GM12878 (cell line): Measurements from ENCODE around the gene MGARP. TPM values are rescaled to one million over a fixed set of nuclear protein-coding genes. Genes with fewer than 3 reads are reported as not detected.
A peak's percentile ranks its signal among the peaks of the same experiment; 100 is the strongest.

Source experiments
- ATAC-seq: fragments of 200-7000 bp; cut with Tn5 transposase; 3 replicates; pipeline ENCODE4 v1.9.1; 2020; ENCODE audit warnings: mild to moderate bottlenecking, moderate library complexity
- BruUV-seq: library from RNA; stranded (reverse); fragments of 400-500 nt; replicated peaks from 2 replicates; lab custom pipeline; 2021; lab: Mats Ljungman, UMichigan
- CTCF ChIA-PET: fragments of 300-600 bp; sonication (Branson Sonifier 250); formaldehyde crosslinking; extraction: SDS; loops from one replicate; lab custom pipeline; 2021; ENCODE audit warnings: inconsistent platforms; lab: Yijun Ruan, JAX
- POLR2A ChIA-PET: fragments of 350-600 bp; formaldehyde crosslinking; extraction: SDS; loops from one replicate; lab custom pipeline; 2021; ENCODE audit warnings: inconsistent platforms; lab: Charles Lee
- RAD21 ChIA-PET: fragments of 300-600 bp; sonication (Branson Sonifier 250); formaldehyde crosslinking; loops from one replicate; lab custom pipeline; 2023; ENCODE audit warnings: antibody characterized with exemption; ENCODE audit not compliant: unreplicated experiment; lab: Charles Lee
- SMC1A ChIA-PET: fragments of 300-600 bp; sonication (Branson Sonifier 250); formaldehyde crosslinking; loops from one replicate; lab custom pipeline; 2023; ENCODE audit not compliant: unreplicated experiment, uncharacterized antibody; lab: Charles Lee
- DNase-seq: peaks from one replicate; pipeline ENCODE4 v3.0.0-alpha.2; 2011; ENCODE audit warnings: low read depth, low spot score
- FAIRE-seq: peaks from 3 replicates; lab custom pipeline; 2011; peaks lifted over from hg19 to GRCh38; lab: Jason Lieb, UNC
- H2AFZ ChIP-seq: 2 replicates; pipeline ENCODE4 v1.6.0; 2011; ENCODE audit warnings: low read depth, low read length, control low read depth; ENCODE audit not compliant: control insufficient read depth
- H3K27ac ChIP-seq: 2 replicates; pipeline ENCODE4 v1.5.1; 2011; ENCODE audit warnings: control low read depth; ENCODE audit not compliant: control insufficient read depth, insufficient read depth
- H3K27me3 ChIP-seq, 2 experiments: replicated peaks in 1 of 2; 2 replicates each; pipeline versions ENCODE4 v1.6.0 to v1.6.1; 2011; ENCODE audit warnings: low read length in 1 of 2; ENCODE audit not compliant: control insufficient read depth in 2 of 2, insufficient read depth in 2 of 2
- H3K36me3 ChIP-seq, 2 experiments: 2 replicates each; pipeline ENCODE4 v1.5.1; 2011; ENCODE audit warnings: low read length in 1 of 2; ENCODE audit not compliant: control insufficient read depth in 2 of 2, insufficient read depth in 2 of 2
- H3K4me1 ChIP-seq: 2 replicates; pipeline ENCODE4 v1.6.1; 2011; ENCODE audit warnings: mild to moderate bottlenecking, low read length, moderate library complexity, mixed read lengths; ENCODE audit not compliant: control insufficient read depth, insufficient read depth
- H3K4me2 ChIP-seq: 2 replicates; pipeline ENCODE4 v1.6.0; 2011; ENCODE audit warnings: control low read depth; ENCODE audit not compliant: control insufficient read depth, insufficient read depth
- H3K4me3 ChIP-seq: fragments of 200-600 bp; sonication (generic); 2 replicates; pipeline ENCODE4 v1.5.1; 2016
- H3K79me2 ChIP-seq: 2 replicates; pipeline ENCODE4 v1.6.0; 2011; ENCODE audit warnings: low read length; ENCODE audit not compliant: control insufficient read depth, insufficient read depth
- H3K9ac ChIP-seq: 2 replicates; pipeline ENCODE4 v1.8.0; 2011; ENCODE audit warnings: low read length, control low read depth, mixed read lengths; ENCODE audit not compliant: control insufficient read depth, insufficient read depth
- H3K9me3 ChIP-seq: replicated peaks from 3 replicates; pipeline ENCODE4 v1.5.1; 2011; ENCODE audit warnings: mild to moderate bottlenecking, low read length; ENCODE audit not compliant: control insufficient read depth, insufficient read depth
- H4K20me1 ChIP-seq: 2 replicates; pipeline ENCODE4 v1.6.0; 2011; ENCODE audit not compliant: control insufficient read depth, insufficient read depth
- BCL3 ChIP-seq: IDR thresholded peaks from 2 replicates; pipeline ENCODE4 v1.6.1; 2011; ENCODE audit warnings: borderline replicate concordance, low read depth, mild to moderate bottlenecking, moderate library complexity, low read length; ENCODE audit not compliant: insufficient read depth, poor library complexity, severe bottlenecking
- CHD1 ChIP-seq: IDR thresholded peaks from 2 replicates; pipeline ENCODE4 v1.6.1; 2012; ENCODE audit warnings: low read depth, low read length, improper control_type of control experiment
- CUX1 ChIP-seq: IDR thresholded peaks from 2 replicates; pipeline ENCODE4 v1.6.1; 2012; ENCODE audit warnings: improper control_type of control experiment, low read depth, low read length; ENCODE audit not compliant: insufficient replicate concordance
- DPF2 ChIP-seq: fragments of 450-650 bp; IDR thresholded peaks from 2 replicates; pipeline ENCODE4 v1.6.1; 2017; ENCODE audit warnings: mild to moderate bottlenecking
- E2F4 ChIP-seq: IDR thresholded peaks from 2 replicates; pipeline ENCODE4 v1.6.1; 2012; ENCODE audit warnings: low read depth, low read length, improper control_type of control experiment
- ESRRA ChIP-seq: IDR thresholded peaks from 2 replicates; pipeline ENCODE4 v1.6.1; 2012; ENCODE audit warnings: mild to moderate bottlenecking, low read length, improper control_type of control experiment
- HCFC1 ChIP-seq: fragments of 150-350 bp; IDR thresholded peaks from 2 replicates; pipeline ENCODE4 v1.6.1; 2014; ENCODE audit warnings: low read length
- MXI1 ChIP-seq: fragments of 150-350 bp; IDR thresholded peaks from 2 replicates; pipeline ENCODE4 v1.6.1; 2011; ENCODE audit warnings: low read depth, mild to moderate bottlenecking, inconsistent platforms, low read length, improper control_type of control experiment
- PBX3 ChIP-seq: IDR thresholded peaks from 2 replicates; pipeline ENCODE4 v1.6.1; 2011; ENCODE audit warnings: mild to moderate bottlenecking, low read depth, low read length, moderate library complexity; ENCODE audit not compliant: insufficient replicate concordance
- POLR2AphosphoS2 ChIP-seq: IDR thresholded peaks from 2 replicates; pipeline ENCODE4 v1.6.1; 2011; ENCODE audit warnings: low read depth, mild to moderate bottlenecking, low read length, improper control_type of control experiment, moderate library complexity
- TCF7 ChIP-seq: IDR thresholded peaks from 2 replicates; pipeline ENCODE4 v1.6.1; 2014; ENCODE audit warnings: antibody characterized with exemption, borderline replicate concordance
- YBX1 ChIP-seq: fragments of 450-650 bp; IDR thresholded peaks from 2 replicates; pipeline ENCODE4 v1.6.1; 2016; ENCODE audit warnings: antibody characterized with exemption
- ZNF622 ChIP-seq: fragments of 450-650 bp; IDR thresholded peaks from 2 replicates; pipeline ENCODE4 v1.6.1; 2017; ENCODE audit warnings: mild to moderate bottlenecking, inconsistent platforms
- WGBS: methylation state at CpG from one replicate; pipeline ENCODE4 v1.1.6; 2016; ENCODE audit warnings: low lambda C conversion rate; ENCODE audit not compliant: insufficient replicate concordance, insufficient coverage; ENCODE audit errors: missing lambda C conversion rate; 5-methylcytosine and 5-hydroxymethylcytosine counted together
- in situ Hi-C: fragments of 300-500 bp; cut with MboI; formaldehyde crosslinking; loops from 9 replicates; pipeline ENCODE4 v1.14.3; 2018; ENCODE audit warnings: mixed read lengths
- intact Hi-C: fragments of 100-400 bp; cut with micrococcal nuclease; formaldehyde crosslinking; loops from one replicate; pipeline ENCODE4 v1.14.2; 2022; ENCODE audit not compliant: unreplicated experiment
- polyA plus RNA-seq, 11 experiments: library from polyadenylated mRNA; depleted of rRNA in 4 of 11; unstranded in 6 of 11; stranded (reverse) in 5 of 11; fragments of >200 nt; fragmentation: Nextera tagmentation in 4 of 11; fragmentation: Illumina TruSeq in 1 of 11; extraction: Ambion mirVana in 4 of 11; extraction: Trizol in 1 of 11; gene quantifications; 1 replicate in 1 of 11; 2 replicates in 10 of 11; pipeline versions ENCODE4 v1.2.1 to v1.2.3, GENCODE V29; 2011 to 2016; ENCODE audit warnings: inconsistent platforms in 2 of 11, missing spikeins in 2 of 11, low read depth in 1 of 11
- total RNA-seq, 4 experiments: library from RNA; depleted of rRNA in 3 of 4; stranded (reverse); fragments of >200 nt in 3 of 4; fragmentation: Illumina TruSeq in 1 of 4; extraction: Trizol in 1 of 4; gene quantifications; 2 replicates each; pipeline versions ENCODE4 v1.2.1 to v1.2.3, GENCODE V29; 2013 to 2021

MGARP gene
- total and polyA plus RNA-seq, 10 of the 15 experiments (the other 5 are each of a cell fraction or from before 2014, with no cell fraction given), result 0.04 to 0.23 (median 0.08) TPM; not detected in 7

- POLR2A ChIA-PET, result interaction anchor here (0.7 to 1.2 kb wide), 3 partner anchors 26 to 30 kb away, joined by 3 to 4 read pairs (median 3); no protein-coding TSS in a partner anchor
- H3K36me3 ChIP-seq, result no peaks in the 10 kb centered on the region
- BruUV-seq, result no TSS peak
- TF ChIP-seq CHD1 (no peak), ZNF622 (no peak), POLR2AphosphoS2 (no peak), ESRRA (0 out of 2 replicates have a peak, but pooled peaks have one; percentile 33), E2F4 (no peak), YBX1 (no peak), BCL3 (peak; percentile 63), PBX3 (no peak), MXI1 (peak; percentile 69), HCFC1 (no peak), CUX1 (peak; percentile 86), TCF7 (peak; percentile 69), DPF2 (peak; percentile 85)
These were observed 13.3 kb downstream of the MGARP start for GRCh38 chr4:139266583-139267257.

More at GRCh38 chr4:139266583-139267257, 13.3 kb downstream of the MGARP start:
- 2% methylated on average over 14 of the region's 14 CpGs for WGBS
- in situ Hi-C loops, result no loop called here
- ATAC-seq, result peak; percentile 97
- DNase-seq, result peak; percentile 96
- Histone ChIP-seq H3K4me3 (no peak overlapping the region; the same call in 1 of the 2 replicates), H3K27me3 (no peaks in the 10 kb centered on the region), H4K20me1 (no peaks in the 10 kb centered on the region), H3K27ac (no peak overlapping the region), H3K9me3 (no peaks in the 10 kb centered on the region), H3K4me2 (peak overlapping the region; percentile 68), H3K4me1 (peaks cover 19% of the 10 kb centered on the region), H2AFZ (no peak overlapping the region), H3K79me2 (no peaks in the 10 kb centered on the region), H3K9ac (no peak overlapping the region)
- ChIA-PET RAD21 (interaction anchor here (0.5 to 4.4 kb wide), 3 partner anchors 13 to 38 kb away, joined by 3 to 22 read pairs (median 3); no protein-coding TSS in a partner anchor), CTCF (interaction anchor here (0.8 to 3.1 kb wide), 9 partner anchors 10 to 247 kb away, joined by 3 to 16 read pairs (median 4); partner anchors contain the start of gene NAA15), SMC1A (interaction anchor here (0.9 to 2.2 kb wide), 10 partner anchors 10 to 169 kb away, joined by 3 to 9 read pairs (median 4); no protein-coding TSS in a partner anchor)
- intact Hi-C loops, result loop anchor here (2.0 to 5.0 kb wide), 2 partner anchors 28 to 39 kb away; no protein-coding TSS in a partner anchor
- peak; percentile 96 for FAIRE-seq
